ENCODE measurements around the gene ANAPC13.

The ANAPC13 gene

GRCh38 chr3:134503266-134503665, 17.5 kb upstream of the ANAPC13 start:
- no peak for TF ChIP-seq CTCF (IDR thresholded peaks at IDR 0.05; ENCODE audit: extremely low read depth, missing control alignments)

GRCh38 chr3:134496471-134497071, 10.8 kb upstream of the ANAPC13 start:
- no peak for DNase-seq (ENCODE audit: low spot score)
- no peak for TF ChIP-seq CTCF (IDR thresholded peaks at IDR 0.05; ENCODE audit: extremely low read depth, missing control alignments)

More at GRCh38 chr3:134503266-134503665, 17.5 kb upstream of the ANAPC13 start:
- DNase-seq (ENCODE audit: low spot score): no peak

DNA sequence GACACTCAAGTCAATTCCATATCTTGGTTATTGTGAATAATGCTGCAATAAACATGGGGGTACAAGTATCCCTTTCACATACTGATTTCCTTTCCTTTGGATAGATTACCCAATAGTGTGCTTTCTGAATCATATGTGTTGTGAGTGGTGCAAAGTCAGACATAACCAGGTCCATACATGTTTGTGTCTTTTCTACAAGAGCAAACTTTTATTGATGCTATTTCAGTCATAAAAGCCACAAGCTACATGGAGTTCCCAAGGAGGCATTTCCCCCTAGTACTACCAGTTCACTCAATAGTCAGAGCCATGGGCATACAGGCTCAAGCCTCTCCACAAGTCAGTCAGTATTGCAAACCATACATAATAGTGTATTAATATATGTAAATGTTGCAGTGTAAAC, 10.2 kb upstream of the ANAPC13 start:
- no peak for TF ChIP-seq CTCF (IDR thresholded peaks at IDR 0.05; ENCODE audit: extremely low read depth, missing control alignments)
- DNase-seq (ENCODE audit: low spot score): no peak

DNA sequence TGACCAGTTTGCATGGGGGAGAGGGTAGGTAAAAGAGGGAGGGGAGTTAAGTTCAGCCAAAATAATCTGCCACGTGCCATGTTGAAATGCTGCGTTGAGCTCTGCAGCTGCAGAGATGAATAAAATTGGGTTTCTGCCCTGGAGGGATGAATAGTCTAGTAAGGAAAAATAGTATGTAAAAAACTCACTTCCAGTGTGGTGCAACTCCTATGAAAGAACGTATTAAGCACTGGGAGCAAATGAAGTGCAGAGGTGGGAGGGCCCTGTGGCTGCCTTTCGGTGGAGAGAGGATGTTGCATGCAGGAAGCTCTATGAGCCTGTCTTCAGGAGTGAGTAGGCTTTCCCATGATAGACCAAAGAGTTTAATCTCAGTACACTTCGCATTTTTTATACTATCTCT, 8.7 kb upstream of the ANAPC13 start:
- DNase-seq (ENCODE audit: low spot score): no peak
- TF ChIP-seq CTCF (IDR thresholded peaks at IDR 0.05; ENCODE audit: extremely low read depth, missing control alignments): no peak

DNA sequence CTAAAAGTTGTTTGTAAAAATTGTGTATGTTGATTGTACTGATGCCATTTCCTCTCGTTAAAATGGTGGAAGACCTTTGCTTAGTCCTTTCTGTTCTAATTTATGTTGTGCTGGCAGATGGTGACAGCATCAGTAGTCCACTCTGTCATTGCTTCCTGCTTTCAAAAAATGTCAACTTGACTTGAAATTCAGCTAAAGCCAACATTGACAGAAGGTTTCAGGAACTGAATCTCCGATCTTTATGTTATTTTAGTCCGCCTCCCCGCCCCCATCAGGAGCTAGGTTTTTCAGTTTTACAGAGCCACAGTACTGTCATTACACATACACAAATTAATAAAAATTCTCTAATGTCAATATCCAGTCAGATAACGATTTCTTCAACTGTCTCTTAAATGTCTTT, 1.6 kb upstream of the ANAPC13 start:
- TF ChIP-seq CTCF (IDR thresholded peaks at IDR 0.05; ENCODE audit: extremely low read depth, missing control alignments): no peak
- DNase-seq (ENCODE audit: low spot score): peak; percentile 58

GRCh38 chr3:134486577-134487041, 824 bp upstream of the ANAPC13 start:
- no peak for TF ChIP-seq CTCF (IDR thresholded peaks at IDR 0.05; ENCODE audit: extremely low read depth, missing control alignments)
- DNase-seq (ENCODE audit: low spot score): peak; percentile 33

DNA sequence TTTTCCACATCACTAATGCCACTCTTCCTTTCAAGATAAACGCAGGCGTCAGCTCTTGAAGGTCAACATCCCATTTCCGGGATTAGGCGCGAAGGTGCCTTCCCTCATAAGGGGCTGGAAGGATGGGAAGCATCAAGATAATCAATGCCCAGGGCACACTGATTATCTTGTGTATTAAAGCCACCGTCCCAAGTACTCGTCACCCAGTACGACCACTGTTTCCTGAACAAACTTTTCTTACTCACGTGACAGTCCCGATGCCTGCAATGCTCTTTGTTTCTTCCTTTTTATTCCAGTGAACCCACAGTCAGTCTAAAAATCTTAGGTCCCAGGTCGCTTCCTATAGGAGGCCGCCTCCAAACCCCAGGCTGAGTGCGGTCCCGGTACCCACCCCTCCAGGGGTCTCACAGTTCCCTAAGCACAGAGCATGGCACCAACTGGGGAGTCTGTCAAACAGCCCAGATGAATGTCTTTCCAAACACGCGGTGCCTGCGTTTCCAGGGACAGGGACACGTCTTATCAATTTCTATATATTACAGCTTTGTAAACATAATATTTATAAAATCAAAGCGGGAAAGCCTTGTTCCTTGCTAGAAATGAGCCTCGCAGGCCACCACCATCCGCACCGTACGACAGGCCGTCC, 589 bp downstream of the ANAPC13 start:
- TF ChIP-seq CTCF (IDR thresholded peaks at IDR 0.05; ENCODE audit: extremely low read depth, missing control alignments): no peak
- peak; percentile 23 for DNase-seq (ENCODE audit: low spot score)

Measured in GM20000 (cell line).